HUES48 (cell line): Measurements from ENCODE around the gene BMP8A.
"Not testable (repeated sequence)": the region's sequence is repeated elsewhere in the genome, so short reads cannot be mapped to it uniquely, and the experiment has no call there.

Experiments used
- H3K27ac ChIP-seq: one replicate; pipeline ENCODE4 v1.7.0; 2013; ENCODE audit warnings: low read depth, low read length, inconsistent platforms
- H3K27me3 ChIP-seq: 2 replicates; pipeline ENCODE4 v1.6.1; 2013; ENCODE audit warnings: mild to moderate bottlenecking, low read length; ENCODE audit not compliant: control insufficient read depth, insufficient read depth
- H3K36me3 ChIP-seq: 2 replicates; pipeline ENCODE4 v1.6.1; 2013; ENCODE audit warnings: low read length; ENCODE audit not compliant: control insufficient read depth, insufficient read depth
- H3K4me1 ChIP-seq: 2 replicates; pipeline ENCODE4 v1.6.1; 2013; ENCODE audit warnings: mild to moderate bottlenecking, low read length; ENCODE audit not compliant: control insufficient read depth, insufficient read depth
- H3K4me3 ChIP-seq: 2 replicates; pipeline ENCODE4 v1.5.1; 2013; ENCODE audit warnings: mild to moderate bottlenecking, low read depth, low read length
- H3K9ac ChIP-seq: 2 replicates; pipeline ENCODE4 v1.6.1; 2013; ENCODE audit warnings: mild to moderate bottlenecking, low read depth, low read length, moderate library complexity
- H3K9me3 ChIP-seq: 2 replicates; pipeline ENCODE4 v1.6.1; 2013; ENCODE audit warnings: low read length; ENCODE audit not compliant: control insufficient read depth, insufficient read depth

The BMP8A gene

GRCh38 chr1:39466413-39467107, 24.9 kb upstream of the BMP8A start:
- Histone ChIP-seq H3K27me3 (no peaks in the 10 kb centered on the region), H3K9ac (no peak overlapping the region), H3K36me3 (peaks cover 99% of the 10 kb centered on the region), H3K4me3 (no peak overlapping the region), H3K9me3 (no peaks in the 10 kb centered on the region), H3K4me1 (no peaks in the 10 kb centered on the region), H3K27ac (no peak overlapping the region)

- not testable (repeated sequence) for H3K9me3 ChIP-seq, H3K27ac ChIP-seq, H3K4me3 ChIP-seq, H3K9ac ChIP-seq, H3K4me1 ChIP-seq, H3K27me3 ChIP-seq
- H3K36me3 ChIP-seq: peaks cover 99% of the 10 kb centered on the region
Observed at GRCh38 chr1:39467108-39467720, 24.2 kb upstream of the BMP8A start.

- H3K4me3 ChIP-seq: no peak overlapping the region
- no peak overlapping the region for H3K27ac ChIP-seq
- H3K36me3 ChIP-seq: peaks cover 97% of the 10 kb centered on the region
Observed at GRCh38 chr1:39469150-39469549, 22.3 kb upstream of the BMP8A start.

GRCh38 chr1:39470040-39470439, 21.4 kb upstream of the BMP8A start:
- no peaks in the 10 kb centered on the region for H3K9me3 ChIP-seq
- no peak overlapping the region for H3K9ac ChIP-seq
- H3K36me3 ChIP-seq: peaks cover 92% of the 10 kb centered on the region
- H3K4me1 ChIP-seq: no peaks in the 10 kb centered on the region
- H3K4me3 ChIP-seq: no peak overlapping the region
- H3K27ac ChIP-seq: no peak overlapping the region
- H3K27me3 ChIP-seq: no peaks in the 10 kb centered on the region

More at GRCh38 chr1:39469150-39469549, 22.3 kb upstream of the BMP8A start:
- H3K4me1 ChIP-seq: no peaks in the 10 kb centered on the region
- H3K27me3 ChIP-seq: no peaks in the 10 kb centered on the region
- H3K9me3 ChIP-seq: no peaks in the 10 kb centered on the region
- H3K9ac ChIP-seq: no peak overlapping the region

GRCh38 chr1:39472826-39473225, 18.6 kb upstream of the BMP8A start:
- no peak overlapping the region for H3K9ac ChIP-seq
- no peaks in the 10 kb centered on the region for H3K4me1 ChIP-seq
- no peaks in the 10 kb centered on the region for H3K9me3 ChIP-seq
- H3K4me3 ChIP-seq: no peak overlapping the region
- H3K36me3 ChIP-seq: peaks cover 66% of the 10 kb centered on the region
- no peaks in the 10 kb centered on the region for H3K27me3 ChIP-seq
- H3K27ac ChIP-seq: no peak overlapping the region

- peaks cover 61% of the 10 kb centered on the region for H3K36me3 ChIP-seq
- no peaks in the 10 kb centered on the region for H3K4me1 ChIP-seq
- H3K27ac ChIP-seq: no peak overlapping the region
- H3K4me3 ChIP-seq: no peak overlapping the region
- H3K9me3 ChIP-seq: no peaks in the 10 kb centered on the region
- no peaks in the 10 kb centered on the region for H3K27me3 ChIP-seq
- H3K9ac ChIP-seq: no peak overlapping the region
Observed at GRCh38 chr1:39473324-39473723, 18.1 kb upstream of the BMP8A start.

- no peaks in the 10 kb centered on the region for H3K27me3 ChIP-seq
- H3K9ac ChIP-seq: no peak overlapping the region
- H3K27ac ChIP-seq: no peak overlapping the region
- H3K4me1 ChIP-seq: no peaks in the 10 kb centered on the region
- H3K9me3 ChIP-seq: no peaks in the 10 kb centered on the region
- H3K4me3 ChIP-seq: no peak overlapping the region
- H3K36me3 ChIP-seq: peaks cover 57% of the 10 kb centered on the region
Observed at GRCh38 chr1:39474810-39475209, 16.6 kb upstream of the BMP8A start.

GRCh38 chr1:39475551-39475950, 15.9 kb upstream of the BMP8A start:
- H3K36me3 ChIP-seq: peaks cover 57% of the 10 kb centered on the region
- not testable (repeated sequence) for H3K27me3 ChIP-seq, H3K9ac ChIP-seq, H3K27ac ChIP-seq, H3K9me3 ChIP-seq, H3K4me3 ChIP-seq, H3K4me1 ChIP-seq

- no peak overlapping the region for H3K4me3 ChIP-seq
- no peaks in the 10 kb centered on the region for H3K9me3 ChIP-seq
- H3K9ac ChIP-seq: no peak overlapping the region
- peaks cover 51% of the 10 kb centered on the region for H3K36me3 ChIP-seq
- H3K4me1 ChIP-seq: no peaks in the 10 kb centered on the region
- H3K27me3 ChIP-seq: no peaks in the 10 kb centered on the region
- no peak overlapping the region for H3K27ac ChIP-seq
Observed at GRCh38 chr1:39478126-39478915, 13.1 kb upstream of the BMP8A start.

GRCh38 chr1:39481289-39481688, 10.1 kb upstream of the BMP8A start:
- no peaks in the 10 kb centered on the region for H3K27me3 ChIP-seq
- H3K9ac ChIP-seq: no peak overlapping the region
- H3K4me1 ChIP-seq: no peaks in the 10 kb centered on the region
- H3K4me3 ChIP-seq: no peak overlapping the region
- H3K36me3 ChIP-seq: peaks cover 66% of the 10 kb centered on the region
- no peak overlapping the region for H3K27ac ChIP-seq
- no peaks in the 10 kb centered on the region for H3K9me3 ChIP-seq

- no peak overlapping the region for H3K27ac ChIP-seq
- H3K36me3 ChIP-seq: peaks cover 82% of the 10 kb centered on the region
- no peaks in the 10 kb centered on the region for H3K27me3 ChIP-seq
Observed at GRCh38 chr1:39483276-39483675, 8.2 kb upstream of the BMP8A start.

More at GRCh38 chr1:39483276-39483675, 8.2 kb upstream of the BMP8A start:
- Histone ChIP-seq H3K9me3 (no peaks in the 10 kb centered on the region), H3K4me3 (no peak overlapping the region), H3K9ac (no peak overlapping the region), H3K4me1 (no peaks in the 10 kb centered on the region)
